C4-2B (cell line): Measurements from ENCODE around the gene CTSL.

Experiments
- ZFX ChIP-seq: fragments of 450-650 bp; IDR thresholded peaks from 2 replicates; pipeline ENCODE4 v1.6.1; 2017
- TF ChIP-seq, protein P1 (sequence below): fragments of 450-650 bp; conservative IDR thresholded peaks from 2 replicates; pipeline ENCODE4 v1.5.1; 2017; ENCODE audit warnings: mild to moderate bottlenecking

- TF ChIP-seq, protein P1, sequence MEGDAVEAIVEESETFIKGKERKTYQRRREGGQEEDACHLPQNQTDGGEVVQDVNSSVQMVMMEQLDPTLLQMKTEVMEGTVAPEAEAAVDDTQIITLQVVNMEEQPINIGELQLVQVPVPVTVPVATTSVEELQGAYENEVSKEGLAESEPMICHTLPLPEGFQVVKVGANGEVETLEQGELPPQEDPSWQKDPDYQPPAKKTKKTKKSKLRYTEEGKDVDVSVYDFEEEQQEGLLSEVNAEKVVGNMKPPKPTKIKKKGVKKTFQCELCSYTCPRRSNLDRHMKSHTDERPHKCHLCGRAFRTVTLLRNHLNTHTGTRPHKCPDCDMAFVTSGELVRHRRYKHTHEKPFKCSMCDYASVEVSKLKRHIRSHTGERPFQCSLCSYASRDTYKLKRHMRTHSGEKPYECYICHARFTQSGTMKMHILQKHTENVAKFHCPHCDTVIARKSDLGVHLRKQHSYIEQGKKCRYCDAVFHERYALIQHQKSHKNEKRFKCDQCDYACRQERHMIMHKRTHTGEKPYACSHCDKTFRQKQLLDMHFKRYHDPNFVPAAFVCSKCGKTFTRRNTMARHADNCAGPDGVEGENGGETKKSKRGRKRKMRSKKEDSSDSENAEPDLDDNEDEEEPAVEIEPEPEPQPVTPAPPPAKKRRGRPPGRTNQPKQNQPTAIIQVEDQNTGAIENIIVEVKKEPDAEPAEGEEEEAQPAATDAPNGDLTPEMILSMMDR: no peak
- no peak for TF ChIP-seq ZFX
These were observed 31.6 kb upstream of the CTSL start for GRCh38 chr9:87694236-87694755.
